Astrocyte (in vitro differentiated cells and primary cell): ENCODE data around the gene APOBEC4. TPM values are rescaled to one million over a fixed set of nuclear protein-coding genes. Genes with fewer than 3 reads are reported as not detected.
"Not testable (repeated sequence)": the region's sequence is repeated elsewhere in the genome, so short reads cannot be mapped to it uniquely, and the experiment has no call there.

Experiments used
- DNase-seq: peaks from one replicate; pipeline ENCODE4 v3.0.0-alpha.2; 2010; ENCODE audit warnings: low read depth
- FAIRE-seq: peaks from 2 replicates; lab custom pipeline; 2011; peaks lifted over from hg19 to GRCh38; lab: Jason Lieb, UNC
- H2AFZ ChIP-seq: 2 replicates; pipeline ENCODE4 v1.6.0; 2012; ENCODE audit warnings: low read depth, low read length, inconsistent platforms
- H3K27ac ChIP-seq: 2 replicates; pipeline ENCODE4 v1.5.1; 2011; ENCODE audit warnings: low read depth, low read length, inconsistent platforms
- H3K27me3 ChIP-seq: 2 replicates; pipeline ENCODE4 v1.6.0; 2011; ENCODE audit warnings: low read length, inconsistent platforms; ENCODE audit not compliant: insufficient read depth
- H3K36me3 ChIP-seq: 2 replicates; pipeline ENCODE4 v1.5.1; 2011; ENCODE audit warnings: low read length, inconsistent platforms; ENCODE audit not compliant: insufficient read depth
- H3K4me1 ChIP-seq: 2 replicates; pipeline ENCODE4 v1.5.1; 2011; ENCODE audit warnings: low read length, inconsistent platforms; ENCODE audit not compliant: insufficient read depth
- H3K4me2 ChIP-seq: 2 replicates; pipeline ENCODE4 v1.6.0; 2012; ENCODE audit warnings: low read length, inconsistent platforms
- H3K4me3 ChIP-seq: 2 replicates; pipeline ENCODE4 v1.5.1; 2011; ENCODE audit warnings: low read depth, mild to moderate bottlenecking, low read length, inconsistent platforms; ENCODE audit not compliant: insufficient read depth
- H3K79me2 ChIP-seq: 2 replicates; pipeline ENCODE4 v1.6.0; 2012; ENCODE audit warnings: mild to moderate bottlenecking, low read length, inconsistent platforms; ENCODE audit not compliant: insufficient read depth
- H3K9ac ChIP-seq: 2 replicates; pipeline ENCODE4 v1.6.0; 2012; ENCODE audit warnings: mild to moderate bottlenecking, low read length, inconsistent platforms
- H3K9me3 ChIP-seq: 2 replicates; pipeline ENCODE4 v1.5.1; 2012; ENCODE audit warnings: low read depth, mild to moderate bottlenecking, low read length, inconsistent platforms; ENCODE audit not compliant: insufficient read depth
- H4K20me1 ChIP-seq: 2 replicates; pipeline ENCODE4 v1.6.0; 2012; ENCODE audit warnings: low read length, inconsistent platforms; ENCODE audit not compliant: insufficient read depth
- H3K27ac Mint-ChIP-seq: one replicate; pipeline ENCODE4 v1.8.0; 2021; ENCODE audit warnings: mild to moderate bottlenecking, mixed read lengths; ENCODE audit not compliant: unreplicated experiment
- H3K27me3 Mint-ChIP-seq: one replicate; pipeline ENCODE4 v1.8.0; 2021; ENCODE audit warnings: low read depth, mixed read lengths; ENCODE audit not compliant: unreplicated experiment
- H3K36me3 Mint-ChIP-seq: one replicate; pipeline ENCODE4 v1.8.0; 2021; ENCODE audit warnings: low read depth, mixed read lengths; ENCODE audit not compliant: unreplicated experiment
- H3K4me1 Mint-ChIP-seq: one replicate; pipeline ENCODE4 v1.8.0; 2021; ENCODE audit warnings: low read depth, mixed read lengths; ENCODE audit not compliant: unreplicated experiment
- H3K4me3 Mint-ChIP-seq: one replicate; pipeline ENCODE4 v1.8.0; 2021; ENCODE audit warnings: mild to moderate bottlenecking, moderate library complexity, mixed read lengths; ENCODE audit not compliant: unreplicated experiment
- H3K9me3 Mint-ChIP-seq: one replicate; pipeline ENCODE4 v1.8.0; 2021; ENCODE audit warnings: mild to moderate bottlenecking, mixed read lengths; ENCODE audit not compliant: unreplicated experiment
- EZH2 ChIP-seq: IDR thresholded peaks from 2 replicates; pipeline ENCODE4 v1.6.1; 2012; ENCODE audit warnings: mild to moderate bottlenecking, low read length, inconsistent platforms; ENCODE audit not compliant: insufficient read depth
- total RNA-seq: library from RNA; stranded (reverse); gene quantifications from 2 replicates; pipeline ENCODE4 v1.2.1, GENCODE V29; 2021
- TF ChIP-seq, protein P1 (sequence below): IDR thresholded peaks from 2 replicates; pipeline ENCODE4 v1.5.1; 2011; ENCODE audit warnings: low read depth, mild to moderate bottlenecking, inconsistent platforms, low read length, moderate library complexity; ENCODE audit not compliant: insufficient read depth

Gene APOBEC4
- total RNA-seq, 1 donor from 2014 or later = not detected

DNA sequence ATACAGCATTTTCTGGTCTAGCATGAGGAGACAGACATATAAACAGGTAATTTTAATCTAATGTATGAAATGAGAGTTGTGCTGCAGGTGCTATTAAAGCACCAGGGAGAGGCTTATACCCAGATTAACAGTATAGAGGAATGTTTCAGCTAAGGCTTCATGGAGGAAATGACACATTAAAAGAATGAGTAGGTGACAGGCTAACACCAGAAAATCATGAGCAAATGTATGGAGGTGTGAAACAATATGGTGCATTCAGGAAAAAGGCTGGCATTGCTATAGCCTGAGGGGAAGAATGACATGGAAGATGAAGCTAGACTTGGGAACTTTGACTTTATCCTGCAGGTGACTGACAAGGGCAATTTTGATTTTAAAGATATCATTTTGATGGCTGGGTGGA is 24.6 kb downstream of the APOBEC4 start:
- H3K9me3 ChIP-seq = no peaks in the 10 kb centered on the region
- DNase-seq = no peak
- H3K4me3 ChIP-seq = no peak overlapping the region
- H3K9ac ChIP-seq = no peak overlapping the region
- H3K27ac ChIP-seq = no peak overlapping the region
- peaks cover 71% of the 10 kb centered on the region for H4K20me1 ChIP-seq
- H3K36me3 ChIP-seq = peaks cover 64% of the 10 kb centered on the region
- H3K27me3 ChIP-seq = no peaks in the 10 kb centered on the region
- peak overlapping the region; percentile 4 for H3K4me2 ChIP-seq
- Mint-ChIP-seq H3K9me3 (no peaks in the 10 kb centered on the region), H3K27me3 (no peaks in the 10 kb centered on the region), H3K4me3 (no peak overlapping the region), H3K36me3 (peaks cover 3% of the 10 kb centered on the region), H3K27ac (no peak overlapping the region), H3K4me1 (peaks cover 12% of the 10 kb centered on the region)
- no peak for FAIRE-seq
- H2AFZ ChIP-seq = no peak overlapping the region
- peaks cover 65% of the 10 kb centered on the region for H3K79me2 ChIP-seq
- H3K4me1 ChIP-seq = peaks cover 20% of the 10 kb centered on the region
- no peak for TF ChIP-seq EZH2
- TF ChIP-seq, protein P1, sequence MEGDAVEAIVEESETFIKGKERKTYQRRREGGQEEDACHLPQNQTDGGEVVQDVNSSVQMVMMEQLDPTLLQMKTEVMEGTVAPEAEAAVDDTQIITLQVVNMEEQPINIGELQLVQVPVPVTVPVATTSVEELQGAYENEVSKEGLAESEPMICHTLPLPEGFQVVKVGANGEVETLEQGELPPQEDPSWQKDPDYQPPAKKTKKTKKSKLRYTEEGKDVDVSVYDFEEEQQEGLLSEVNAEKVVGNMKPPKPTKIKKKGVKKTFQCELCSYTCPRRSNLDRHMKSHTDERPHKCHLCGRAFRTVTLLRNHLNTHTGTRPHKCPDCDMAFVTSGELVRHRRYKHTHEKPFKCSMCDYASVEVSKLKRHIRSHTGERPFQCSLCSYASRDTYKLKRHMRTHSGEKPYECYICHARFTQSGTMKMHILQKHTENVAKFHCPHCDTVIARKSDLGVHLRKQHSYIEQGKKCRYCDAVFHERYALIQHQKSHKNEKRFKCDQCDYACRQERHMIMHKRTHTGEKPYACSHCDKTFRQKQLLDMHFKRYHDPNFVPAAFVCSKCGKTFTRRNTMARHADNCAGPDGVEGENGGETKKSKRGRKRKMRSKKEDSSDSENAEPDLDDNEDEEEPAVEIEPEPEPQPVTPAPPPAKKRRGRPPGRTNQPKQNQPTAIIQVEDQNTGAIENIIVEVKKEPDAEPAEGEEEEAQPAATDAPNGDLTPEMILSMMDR = no peak

DNA sequence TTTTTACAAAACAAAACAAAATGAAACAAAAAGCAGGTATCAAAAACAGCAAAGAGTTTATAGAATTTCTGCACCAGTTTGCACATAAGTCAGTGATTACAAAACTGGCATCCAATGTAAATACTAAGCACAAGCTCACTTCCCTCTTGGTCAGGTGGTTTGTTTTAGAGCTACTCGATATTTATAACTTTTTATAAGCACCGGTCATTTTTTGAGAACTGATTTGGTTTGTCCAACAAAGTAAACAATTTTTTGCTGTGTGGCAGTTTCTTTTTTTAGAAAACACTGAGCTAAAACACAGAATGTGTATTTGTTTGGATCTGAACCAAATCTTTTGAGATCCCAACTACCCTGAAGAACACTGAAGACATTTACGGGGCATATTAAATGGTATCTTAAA is 26.9 kb downstream of the APOBEC4 start:
- H3K4me1 ChIP-seq, H3K9ac ChIP-seq, H3K9me3 ChIP-seq, H3K27me3 Mint-ChIP-seq, H3K27ac ChIP-seq, H2AFZ ChIP-seq, H3K9me3 Mint-ChIP-seq, H3K36me3 Mint-ChIP-seq, H3K4me3 Mint-ChIP-seq, FAIRE-seq, H3K4me3 ChIP-seq, H3K27me3 ChIP-seq, DNase-seq, H3K4me2 ChIP-seq, H3K27ac Mint-ChIP-seq: not testable (repeated sequence)
- Histone ChIP-seq H3K79me2 (peaks cover 42% of the 10 kb centered on the region), H3K36me3 (peaks cover 57% of the 10 kb centered on the region), H4K20me1 (peaks cover 61% of the 10 kb centered on the region)
- peaks cover 22% of the 10 kb centered on the region for H3K4me1 Mint-ChIP-seq

- no peak overlapping the region for H3K27ac Mint-ChIP-seq
- no peaks in the 10 kb centered on the region for H3K9me3 Mint-ChIP-seq
- H4K20me1 ChIP-seq = peaks cover 34% of the 10 kb centered on the region
- H2AFZ ChIP-seq = no peak overlapping the region
- H3K27ac ChIP-seq = no peak overlapping the region
- peaks cover 30% of the 10 kb centered on the region for H3K36me3 ChIP-seq
- peaks cover 9% of the 10 kb centered on the region for H3K4me1 Mint-ChIP-seq
- FAIRE-seq = peak; percentile 66
- H3K27me3 Mint-ChIP-seq = no peaks in the 10 kb centered on the region
- H3K4me3 Mint-ChIP-seq = no peak overlapping the region
- no peaks in the 10 kb centered on the region for H3K27me3 ChIP-seq
- H3K4me2 ChIP-seq = no peak overlapping the region
- no peak overlapping the region for H3K4me3 ChIP-seq
- peak; percentile 34 for DNase-seq
- H3K9ac ChIP-seq = no peak overlapping the region
- no peaks in the 10 kb centered on the region for H3K9me3 ChIP-seq
- H3K79me2 ChIP-seq = peaks cover 11% of the 10 kb centered on the region
- H3K4me1 ChIP-seq = no peaks in the 10 kb centered on the region
- no peaks in the 10 kb centered on the region for H3K36me3 Mint-ChIP-seq
- TF ChIP-seq EZH2 = no peak
- TF ChIP-seq, protein P1 = peak; percentile 62
These were observed 30.0 kb downstream of the APOBEC4 start for GRCh38 chr1:183622884-183623785.
